Kidney (tissue), 14 donors: Measurements from ENCODE around the gene INTS2. TPM values are rescaled to one million over a fixed set of nuclear protein-coding genes. Genes with fewer than 3 reads are reported as not detected.

Experiments
- DNase-seq, 5 donors: peaks; one replicate each; pipeline ENCODE4 v3.0.0-alpha.2; 2013 to 2020
- FAIRE-seq: peaks from 2 replicates; lab custom pipeline; 2012; peaks lifted over from hg19 to GRCh38; lab: Jason Lieb, UNC
- H3K27ac ChIP-seq, 2 donors: one replicate each; pipeline ENCODE4 v1.7.0; 2013; ENCODE audit warnings: low read depth in 2 of 2, low read length in 2 of 2, inconsistent platforms in 1 of 2
- H3K27me3 ChIP-seq: one replicate; pipeline ENCODE4 v1.7.1; 2013; ENCODE audit warnings: low read length, inconsistent platforms; ENCODE audit not compliant: control insufficient read depth, insufficient read depth
- H3K36me3 ChIP-seq, 3 donors: one replicate each; pipeline versions ENCODE4 v1.7.0 to v1.7.1; 2013; ENCODE audit warnings: low read length in 3 of 3, control low read depth in 1 of 3, inconsistent platforms in 1 of 3; ENCODE audit not compliant: insufficient read depth in 3 of 3, control insufficient read depth in 2 of 3
- H3K4me1 ChIP-seq, 3 donors: one replicate each; pipeline versions ENCODE4 v1.7.0 to v1.7.1; 2013; ENCODE audit warnings: low read length in 3 of 3, inconsistent platforms in 1 of 3, low read depth in 1 of 3; ENCODE audit not compliant: control insufficient read depth in 2 of 3, insufficient read depth in 2 of 3
- H3K4me3 ChIP-seq, 3 donors: one replicate each; pipeline versions ENCODE4 v1.7.0 to v1.8.1; 2013; ENCODE audit warnings: low read length in 3 of 3, control low read depth in 1 of 3, inconsistent platforms in 1 of 3
- H3K9ac ChIP-seq, 3 donors: one replicate each; pipeline versions ENCODE4 v1.7.0 to v1.7.1; 2013; ENCODE audit warnings: low read length in 3 of 3, control low read depth in 1 of 3, inconsistent platforms in 1 of 3
- H3K9me3 ChIP-seq, 3 donors: one replicate each; pipeline versions ENCODE4 v1.7.0 to v1.7.1; 2013; ENCODE audit warnings: low read length in 3 of 3, control low read depth in 1 of 3, inconsistent platforms in 1 of 3; ENCODE audit not compliant: control insufficient read depth in 2 of 3, insufficient read depth in 1 of 3
- intact Hi-C: fragments of 100-400 bp; cut with DNase I; formaldehyde crosslinking; loops from one replicate; pipeline ENCODE4 v1.11.1; 2022
- polyA plus RNA-seq: library from polyadenylated mRNA; stranded (reverse); fragments of 350-450 nt; fragmentation: Illumina TruSeq; extraction: RNeasy Lipid Tissue Mini Kit (QIAGEN cat#74804); gene quantifications from one replicate; pipeline ENCODE4 v1.2.3, GENCODE V29; 2014; ENCODE audit warnings: low read depth, low replicate concordance; ENCODE audit not compliant: insufficient read depth
- total RNA-seq: library from RNA; stranded (reverse); fragmentation: NEBNext Ultra II Directional; extraction: Animal tissue kit (Norgen Biotek cat#: 25700); gene quantifications from one replicate; pipeline ENCODE4 v1.2.1, GENCODE V29; 2021
- TF ChIP-seq, protein P1 (sequence below): IDR thresholded peaks from 3 replicates; pipeline ENCODE4 v1.5.1; 2012; ENCODE audit warnings: mild to moderate bottlenecking, moderate library complexity, borderline replicate concordance; ENCODE audit not compliant: insufficient read depth; ENCODE audit errors: extremely low read depth
- donor health status: control.
- donor health status: control.
- donor health status: control.
- donor health status: control.
- donor health status: control.
- donor health status: DM: yes; HTN: yes; CAD: no.
- donor health status: Normal renal cell carcinoma (clear cell type).

Gene INTS2
- total and polyA plus RNA-seq, 2 donors from 2014 or later, result 2.2 to 13.4 TPM

DNA sequence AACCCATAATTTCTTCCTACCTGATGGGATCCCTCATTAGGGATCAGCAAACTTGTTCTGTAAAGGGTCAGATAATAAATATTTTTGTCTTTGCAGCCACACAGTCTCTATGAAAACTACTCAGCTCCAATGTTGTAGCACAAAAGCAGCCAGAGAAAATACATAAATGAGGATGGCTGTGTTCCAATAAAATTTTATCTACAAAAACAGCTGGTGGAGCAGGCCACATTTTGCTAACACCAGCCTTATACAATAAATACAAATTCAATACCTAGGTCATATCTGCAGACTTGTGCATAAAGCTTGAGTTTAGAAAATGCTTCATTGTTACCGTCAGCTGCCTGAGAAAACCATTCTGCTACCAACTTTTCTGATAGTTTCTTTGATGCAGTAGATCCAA lies 38.4 kb upstream of the INTS2 start:
- H3K9ac ChIP-seq, result no peak overlapping the region
- H3K27me3 ChIP-seq, result no peaks in the 10 kb centered on the region
- TF ChIP-seq, protein P1, sequence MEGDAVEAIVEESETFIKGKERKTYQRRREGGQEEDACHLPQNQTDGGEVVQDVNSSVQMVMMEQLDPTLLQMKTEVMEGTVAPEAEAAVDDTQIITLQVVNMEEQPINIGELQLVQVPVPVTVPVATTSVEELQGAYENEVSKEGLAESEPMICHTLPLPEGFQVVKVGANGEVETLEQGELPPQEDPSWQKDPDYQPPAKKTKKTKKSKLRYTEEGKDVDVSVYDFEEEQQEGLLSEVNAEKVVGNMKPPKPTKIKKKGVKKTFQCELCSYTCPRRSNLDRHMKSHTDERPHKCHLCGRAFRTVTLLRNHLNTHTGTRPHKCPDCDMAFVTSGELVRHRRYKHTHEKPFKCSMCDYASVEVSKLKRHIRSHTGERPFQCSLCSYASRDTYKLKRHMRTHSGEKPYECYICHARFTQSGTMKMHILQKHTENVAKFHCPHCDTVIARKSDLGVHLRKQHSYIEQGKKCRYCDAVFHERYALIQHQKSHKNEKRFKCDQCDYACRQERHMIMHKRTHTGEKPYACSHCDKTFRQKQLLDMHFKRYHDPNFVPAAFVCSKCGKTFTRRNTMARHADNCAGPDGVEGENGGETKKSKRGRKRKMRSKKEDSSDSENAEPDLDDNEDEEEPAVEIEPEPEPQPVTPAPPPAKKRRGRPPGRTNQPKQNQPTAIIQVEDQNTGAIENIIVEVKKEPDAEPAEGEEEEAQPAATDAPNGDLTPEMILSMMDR, result no peak
- no peak for FAIRE-seq
- intact Hi-C loops, result no loop called here
- peaks cover 7 to 50% (median 30%) of the 10 kb centered on the region in 3 donors for H3K36me3 ChIP-seq
- DNase-seq, result peak in 1 of 5 donors; percentile 2
- H3K4me1 ChIP-seq, result no peaks in the 10 kb centered on the region
- H3K27ac ChIP-seq, result no peak overlapping the region
- no peak overlapping the region for H3K4me3 ChIP-seq
- no peaks in the 10 kb centered on the region for H3K9me3 ChIP-seq

DNA sequence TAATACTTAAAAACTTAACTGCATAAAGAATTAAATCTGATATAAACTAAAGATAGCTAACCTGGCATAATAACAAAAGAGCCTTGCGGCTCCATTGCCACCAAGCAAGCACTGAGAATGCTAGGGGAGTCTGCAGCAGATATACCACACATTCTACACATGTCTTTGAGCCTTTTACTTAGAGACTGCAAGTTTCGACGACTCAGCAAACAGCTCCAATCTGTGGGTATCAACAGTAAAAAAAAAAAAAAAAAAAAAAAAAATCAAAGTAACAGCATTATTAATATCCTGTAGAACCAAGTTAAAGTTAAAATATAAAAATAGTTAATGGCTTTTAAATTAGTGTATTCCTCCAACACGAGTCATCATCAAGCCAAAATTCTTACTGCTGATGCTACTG lies 27.8 kb upstream of the INTS2 start:
- Histone ChIP-seq H3K36me3 (peaks cover 18 to 65% (median 24%) of the 10 kb centered on the region in 3 donors), H3K9me3 (no peaks in the 10 kb centered on the region), H3K4me1 (no peaks in the 10 kb centered on the region), H3K9ac (no peak overlapping the region), H3K27ac (no peak overlapping the region), H3K4me3 (no peak overlapping the region), H3K27me3 (no peaks in the 10 kb centered on the region)
- TF ChIP-seq, protein P1, result no peak
- intact Hi-C loops, result no loop called here
- DNase-seq (no peak), FAIRE-seq (no peak)

DNA sequence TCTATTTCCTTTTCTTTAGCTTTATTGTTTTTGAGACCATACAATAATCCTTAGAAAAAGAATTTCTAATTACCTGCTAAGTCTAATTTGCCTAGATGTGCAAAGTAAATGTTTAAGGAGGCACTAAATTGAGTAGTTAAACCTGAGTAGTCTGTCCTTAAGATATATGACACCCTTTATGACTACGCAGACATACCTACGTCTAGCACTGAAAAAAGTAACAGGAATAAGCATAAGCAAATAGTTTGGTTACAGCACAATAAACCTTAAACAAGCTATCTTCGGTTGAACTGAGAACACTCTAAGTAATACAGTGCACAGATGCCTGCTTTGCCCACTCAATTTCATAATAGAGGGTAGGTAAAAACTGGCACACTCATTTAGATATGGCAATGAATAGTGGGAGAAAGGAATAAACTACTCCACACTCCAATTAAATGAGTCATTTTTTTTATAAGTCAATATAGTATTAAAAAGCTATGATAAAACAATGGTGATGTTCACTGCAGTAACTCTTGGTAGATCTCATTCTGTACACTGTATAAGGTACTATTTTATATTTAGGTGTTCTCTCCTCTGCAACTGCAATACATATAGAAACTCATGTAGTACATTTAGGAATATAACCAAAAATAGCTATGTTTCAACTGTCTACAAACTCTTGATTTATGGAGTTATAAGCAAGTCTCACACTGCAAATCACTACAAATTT lies 19.7 kb upstream of the INTS2 start:
- Histone ChIP-seq H3K4me3 (no peak overlapping the region), H3K36me3 (peaks cover 5 to 61% (median 24%) of the 10 kb centered on the region in 3 donors)
- intact Hi-C loops, result no loop called here

More for the DNA sequence above, 19.7 kb upstream of the INTS2 start:
- H3K9ac ChIP-seq, result no peak overlapping the region
- FAIRE-seq (no peak), DNase-seq (no peak)
- no peaks in the 10 kb centered on the region for H3K9me3 ChIP-seq
- TF ChIP-seq, protein P1, result no peak
- no peaks in the 10 kb centered on the region for H3K27me3 ChIP-seq
- no peaks in the 10 kb centered on the region for H3K4me1 ChIP-seq
- H3K27ac ChIP-seq, result no peak overlapping the region
